ENCODE data around the gene BAIAP2.

BAIAP2 gene

DNA sequence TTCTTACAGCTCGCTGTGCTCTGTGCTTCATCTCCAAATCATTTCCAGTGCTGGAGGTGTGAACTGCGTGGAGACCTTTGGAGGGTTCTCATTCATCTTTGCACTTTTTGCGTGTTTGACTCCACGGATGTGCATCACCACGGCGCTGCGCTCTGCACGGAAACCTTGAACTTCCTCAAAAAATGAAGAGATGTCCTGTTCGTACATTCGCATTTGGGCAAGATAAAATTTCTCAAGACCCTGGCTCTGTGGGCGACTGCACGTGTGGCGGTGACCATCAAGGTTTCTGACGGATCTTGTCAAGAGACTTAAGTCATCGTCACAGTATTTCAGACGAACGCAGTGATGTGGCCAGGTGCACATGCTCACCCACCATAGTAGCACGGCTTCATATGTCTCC is 120.0 kb downstream of the BAIAP2 start:
- no peaks in the 10 kb centered on the region for H3K36me3 ChIP-seq
- H3K4me1 ChIP-seq, result peaks cover 39% of the 10 kb centered on the region
- peaks cover 13% of the 10 kb centered on the region; the same call in 1 of the 2 replicates for H3K27me3 ChIP-seq
- H3K4me3 ChIP-seq, result no peak overlapping the region
- H3K4me2 ChIP-seq, result no peak overlapping the region
- no peak overlapping the region for H3K27ac ChIP-seq
- no peak for TF ChIP-seq Cebpa-rat (IDR thresholded peaks at IDR 0.05)
- no peak overlapping the region for H3K9ac ChIP-seq
- no peaks in the 10 kb centered on the region for H4K20me1 ChIP-seq
- no peaks in the 10 kb centered on the region for H3K9me3 ChIP-seq

GRCh38 chr17:81156866-81157805 is 122.2 kb downstream of the BAIAP2 start:
- Histone ChIP-seq H3K36me3 (no peaks in the 10 kb centered on the region), H3K4me1 (peaks cover 46% of the 10 kb centered on the region), H3K9ac (no peak overlapping the region), H3K4me3 (no peak overlapping the region), H3K27ac (no peak overlapping the region), H3K9me3 (no peaks in the 10 kb centered on the region), H4K20me1 (no peaks in the 10 kb centered on the region), H3K4me2 (no peak overlapping the region), H3K27me3 (peaks cover 24% of the 10 kb centered on the region)
- TF ChIP-seq Cebpa-rat (IDR thresholded peaks at IDR 0.05), result no peak

DNA sequence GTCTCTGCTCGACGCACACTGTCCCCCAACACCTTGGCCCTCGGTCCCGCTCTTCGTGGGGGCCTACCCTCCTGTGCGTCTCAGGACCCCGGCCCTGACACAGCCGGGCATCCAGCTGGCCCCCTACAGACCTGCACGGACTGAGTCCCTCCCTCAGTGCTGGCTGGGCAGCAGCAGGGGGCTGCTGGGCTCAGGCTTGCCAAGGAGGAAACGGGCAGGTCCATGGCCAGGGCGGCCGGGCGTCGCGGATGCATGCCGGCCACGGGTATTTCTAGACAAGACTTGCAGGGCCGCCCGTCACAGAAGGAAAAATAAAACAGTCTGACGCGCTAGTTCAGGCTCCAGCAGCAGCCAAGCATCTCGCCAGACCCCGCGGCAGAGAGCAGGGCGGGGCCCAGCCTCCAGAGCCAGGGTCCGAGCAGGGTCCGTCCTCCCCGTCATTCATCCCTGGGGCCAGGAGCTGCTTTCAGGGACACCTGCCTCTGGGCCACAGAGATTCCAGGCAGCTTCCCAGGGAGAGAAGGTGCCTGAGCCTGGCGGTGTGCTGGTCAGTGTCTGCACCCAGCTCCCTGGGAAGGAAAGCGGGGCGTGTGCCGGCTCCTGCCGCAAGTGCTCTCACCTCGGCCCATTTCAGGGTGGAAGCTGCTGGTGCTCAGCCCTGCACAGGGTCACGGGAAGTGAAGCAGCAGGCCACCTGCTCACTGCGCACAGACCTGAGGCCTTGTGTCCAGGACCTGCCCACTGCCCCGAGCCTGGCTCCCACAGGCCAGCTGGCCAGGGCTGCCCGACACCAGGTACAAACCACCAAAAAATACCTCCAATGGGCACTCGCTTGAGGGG is 123.1 kb downstream of the BAIAP2 start:
- Histone ChIP-seq H3K4me3 (no peak overlapping the region), H3K4me2 (no peak overlapping the region), H4K20me1 (no peaks in the 10 kb centered on the region), H3K27ac (no peak overlapping the region), H3K27me3 (peaks cover 30% of the 10 kb centered on the region), H3K4me1 (peaks cover 45% of the 10 kb centered on the region), H3K9ac (no peak overlapping the region), H3K36me3 (no peaks in the 10 kb centered on the region), H3K9me3 (no peaks in the 10 kb centered on the region)
- TF ChIP-seq Cebpa-rat (IDR thresholded peaks at IDR 0.05), result no peak

GRCh38 chr17:81158688-81159590 is 124.0 kb downstream of the BAIAP2 start:
- peaks cover 2% of the 10 kb centered on the region for H4K20me1 ChIP-seq
- TF ChIP-seq Cebpa-rat (IDR thresholded peaks at IDR 0.05), result no peak
- H3K4me1 ChIP-seq, result peaks cover 45% of the 10 kb centered on the region
- H3K4me2 ChIP-seq, result no peak overlapping the region
- H3K9ac ChIP-seq, result no peak overlapping the region
- peaks cover 39% of the 10 kb centered on the region for H3K27me3 ChIP-seq
- H3K36me3 ChIP-seq, result no peaks in the 10 kb centered on the region
- H3K9me3 ChIP-seq, result no peaks in the 10 kb centered on the region
- H3K4me3 ChIP-seq, result no peak overlapping the region
- H3K27ac ChIP-seq, result no peak overlapping the region

DNA sequence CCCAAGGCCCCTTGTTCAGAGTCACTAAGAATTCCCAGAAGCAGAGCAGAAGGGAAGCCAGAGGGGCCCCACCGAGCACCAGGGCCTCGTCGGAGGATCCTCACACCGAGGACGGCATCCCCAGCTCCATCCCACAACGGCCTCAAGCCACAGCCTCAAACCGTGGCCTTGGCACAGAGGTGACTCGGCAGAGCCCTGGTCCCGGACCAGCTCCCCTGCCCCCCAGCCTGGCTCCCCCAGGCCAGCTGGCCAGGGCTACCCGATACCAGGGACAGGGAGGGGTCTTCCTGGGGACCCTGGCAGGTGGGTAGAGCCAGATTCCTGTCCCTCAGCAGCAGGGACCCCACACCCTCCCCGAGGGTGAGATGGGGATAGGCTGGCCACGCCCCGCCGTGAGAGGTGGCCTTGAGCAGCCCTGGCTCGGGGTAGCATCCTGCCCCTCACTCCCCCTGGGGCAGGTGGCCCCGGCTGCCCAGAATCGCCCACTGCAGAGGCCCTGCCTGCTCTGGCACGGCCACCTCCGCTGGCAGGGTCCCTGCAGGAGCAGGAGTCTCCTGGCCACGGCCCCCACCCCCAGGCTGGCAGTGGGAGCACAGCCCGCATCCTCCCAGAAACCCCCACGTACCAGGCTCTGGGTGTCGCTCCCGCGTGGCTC is 124.8 kb downstream of the BAIAP2 start:
- Histone ChIP-seq H3K27ac (no peak overlapping the region), H3K4me2 (peak overlapping the region; percentile 89), H3K4me1 (peaks cover 50% of the 10 kb centered on the region), H3K27me3 (peaks cover 47% of the 10 kb centered on the region), H3K9ac (no peak overlapping the region), H3K4me3 (no peak overlapping the region), H3K36me3 (no peaks in the 10 kb centered on the region), H3K9me3 (no peaks in the 10 kb centered on the region), H4K20me1 (peaks cover 9% of the 10 kb centered on the region)
- TF ChIP-seq Cebpa-rat (IDR thresholded peaks at IDR 0.05), result no peak

- Histone ChIP-seq H3K4me3 (peak overlapping the region; percentile 36; the same call in 1 of the 2 replicates), H4K20me1 (peaks cover 14% of the 10 kb centered on the region), H3K27me3 (peaks cover 53% of the 10 kb centered on the region), H3K4me2 (peak overlapping the region; percentile 89), H3K9me3 (no peaks in the 10 kb centered on the region), H3K4me1 (peaks cover 56% of the 10 kb centered on the region), H3K36me3 (no peaks in the 10 kb centered on the region), H3K27ac (peak overlapping the region; percentile 49; the same call in 1 of the 2 replicates), H3K9ac (peak overlapping the region; percentile 48; the same call in 1 of the 2 replicates)
- no peak for TF ChIP-seq Cebpa-rat (IDR thresholded peaks at IDR 0.05)
Measured at GRCh38 chr17:81160306-81160705, 125.4 kb downstream of the BAIAP2 start.

DNA sequence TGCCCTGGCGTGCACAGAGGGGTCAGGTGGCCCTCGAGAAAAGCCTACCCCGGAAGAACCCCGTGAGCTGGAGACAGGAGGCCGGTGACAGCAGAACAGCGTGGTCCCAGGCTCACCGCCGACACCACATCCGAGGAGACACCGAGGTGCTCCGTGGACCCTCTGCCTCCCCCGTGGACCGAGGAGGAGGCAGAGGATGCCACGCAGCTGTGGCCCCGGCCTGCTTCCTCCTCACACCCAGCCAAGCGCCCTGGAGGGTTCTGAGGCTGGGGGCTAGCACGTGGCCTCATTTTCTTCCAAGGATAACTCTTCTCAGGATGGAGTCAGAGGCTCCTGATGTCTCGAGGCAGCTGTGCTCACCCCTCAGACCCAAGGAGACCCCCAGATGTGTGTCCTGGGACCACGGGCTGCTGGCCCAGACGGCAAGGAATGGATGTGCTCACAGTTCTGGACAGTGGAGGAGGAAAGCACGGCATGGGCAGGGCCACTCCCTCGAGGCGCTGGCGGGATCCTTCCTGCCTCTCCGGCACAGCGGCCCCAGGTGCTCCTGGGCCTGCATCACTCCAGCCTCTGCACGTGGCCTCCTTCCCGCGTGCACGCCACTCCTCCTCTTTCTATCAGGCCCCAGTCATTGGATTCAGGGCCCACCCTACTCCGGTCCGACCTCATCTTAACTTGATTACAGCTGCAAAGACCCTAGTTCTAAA is 125.9 kb downstream of the BAIAP2 start:
- Histone ChIP-seq H3K27ac (no peak overlapping the region; the same call in 1 of the 2 replicates), H3K36me3 (no peaks in the 10 kb centered on the region), H3K9ac (peak overlapping the region; percentile 48; the same call in 1 of the 2 replicates), H3K4me2 (peak overlapping the region; percentile 89), H4K20me1 (peaks cover 19% of the 10 kb centered on the region), H3K4me1 (peaks cover 62% of the 10 kb centered on the region), H3K9me3 (no peaks in the 10 kb centered on the region), H3K27me3 (peaks cover 59% of the 10 kb centered on the region), H3K4me3 (peak overlapping the region; percentile 36; the same call in 1 of the 2 replicates)
- TF ChIP-seq Cebpa-rat (IDR thresholded peaks at IDR 0.05), result no peak

- Histone ChIP-seq H3K4me2 (peak overlapping the region; percentile 89), H3K27ac (no peak overlapping the region), H3K9ac (no peak overlapping the region), H3K4me3 (no peak overlapping the region), H3K9me3 (no peaks in the 10 kb centered on the region), H3K4me1 (peaks cover 64% of the 10 kb centered on the region), H4K20me1 (peaks cover 19% of the 10 kb centered on the region), H3K36me3 (no peaks in the 10 kb centered on the region), H3K27me3 (peaks cover 62% of the 10 kb centered on the region)
- TF ChIP-seq Cebpa-rat (IDR thresholded peaks at IDR 0.05), result no peak
Measured at GRCh38 chr17:81161536-81161935, 126.6 kb downstream of the BAIAP2 start.
